ENCODE measurements around the gene ZNF207.

GRCh38 chr17:32388613-32389459 lies 38.9 kb downstream of the ZNF207 start:
- TF ChIP-seq CTCF (IDR thresholded peaks at IDR 0.05; ENCODE audit: insufficient read depth, low read length) (no peak), REST (IDR thresholded peaks at IDR 0.05; ENCODE audit: insufficient replicate concordance, low read depth) (no peak), GABPA (IDR thresholded peaks at IDR 0.05; ENCODE audit: low read depth) (no peak), POLR2AphosphoS5 (IDR thresholded peaks at IDR 0.05; ENCODE audit: low read depth) (no peak), SPI1 (IDR thresholded peaks at IDR 0.05; ENCODE audit: borderline replicate concordance, low read depth) (no peak)
